Fibroblast of lung (primary cell): ENCODE data around the gene VAMP3. TPM values are rescaled to one million over a fixed set of nuclear protein-coding genes. Genes with fewer than 3 reads are reported as not detected.

Experiments
- DNase-seq, 2 donors: peaks; one replicate each; pipeline versions ENCODE4 v3.0.0 to v3.0.0-alpha.2; 2010; ENCODE audit warnings: low read depth in 2 of 2
- H2AFZ ChIP-seq: 2 replicates; pipeline ENCODE4 v1.5.1; 2012; ENCODE audit warnings: low read length, control low read depth, inconsistent platforms
- H3K27ac ChIP-seq: 2 replicates; pipeline ENCODE4 v1.5.1; 2011; ENCODE audit warnings: low read length, control low read depth; ENCODE audit not compliant: insufficient read depth
- H3K27me3 ChIP-seq: 2 replicates; pipeline ENCODE4 v1.5.1; 2011; ENCODE audit warnings: mild to moderate bottlenecking, low read length; ENCODE audit not compliant: control insufficient read depth, insufficient read depth
- H3K36me3 ChIP-seq: 2 replicates; pipeline ENCODE4 v1.5.1; 2011; ENCODE audit warnings: low read length; ENCODE audit not compliant: control insufficient read depth, insufficient read depth
- H3K4me1 ChIP-seq: 2 replicates; pipeline ENCODE4 v1.5.1; 2011; ENCODE audit warnings: low read length; ENCODE audit not compliant: control insufficient read depth, insufficient read depth; ENCODE audit errors: extremely low read depth
- H3K4me2 ChIP-seq: 2 replicates; pipeline ENCODE4 v1.5.1; 2011; ENCODE audit warnings: low read length, control low read depth; ENCODE audit not compliant: insufficient read depth; ENCODE audit errors: extremely low read depth
- H3K4me3 ChIP-seq, 4 experiments: fragments of 200-600 bp in 1 of 4; sonication (generic) in 1 of 4; replicated peaks in 1 of 4; 2 replicates each; pipeline ENCODE4 v1.5.1; 2011 to 2016; ENCODE audit warnings: low read length in 4 of 4, low read depth in 3 of 4, mild to moderate bottlenecking in 3 of 4, control low read depth in 2 of 4, inconsistent platforms in 1 of 4, mixed read lengths in 1 of 4; ENCODE audit not compliant: insufficient read depth in 1 of 4; ENCODE audit errors: control extremely low read depth in 1 of 4
- H3K79me2 ChIP-seq: 2 replicates; pipeline ENCODE4 v1.5.1; 2012; ENCODE audit warnings: mild to moderate bottlenecking, low read length, inconsistent platforms; ENCODE audit not compliant: control insufficient read depth, insufficient read depth
- H3K9ac ChIP-seq: 2 replicates; pipeline ENCODE4 v1.5.1; 2011; ENCODE audit warnings: mild to moderate bottlenecking, low read length, control low read depth; ENCODE audit not compliant: insufficient read depth
- H3K9me3 ChIP-seq: 2 replicates; pipeline ENCODE4 v1.5.1; 2012; ENCODE audit warnings: low read depth, low read length; ENCODE audit not compliant: control insufficient read depth, insufficient read depth
- H4K20me1 ChIP-seq: 2 replicates; pipeline ENCODE4 v1.5.1; 2011; ENCODE audit warnings: low read length; ENCODE audit not compliant: control insufficient read depth, insufficient read depth; ENCODE audit errors: extremely low read depth
- EZH2 ChIP-seq: IDR thresholded peaks from 2 replicates; pipeline ENCODE4 v1.5.1; 2012; ENCODE audit warnings: low read length, control low read depth, mild to moderate bottlenecking; ENCODE audit errors: missing control alignments
- polyA plus RNA-seq, 2 donors: library from polyadenylated mRNA; depleted of rRNA in 1 of 2; stranded (reverse) in 1 of 2; unstranded in 1 of 2; fragments of >200 nt; gene quantifications; 2 replicates each; pipeline ENCODE4 v1.2.1, GENCODE V29; 2011 to 2012; ENCODE audit warnings: missing spikeins in 1 of 2
- total RNA-seq: library from RNA; depleted of rRNA; stranded (reverse); fragments of >200 nt; gene quantifications from 2 replicates; pipeline ENCODE4 v1.2.1, GENCODE V29; 2014
- TF ChIP-seq, protein P1 (sequence below), 2 donors: IDR thresholded peaks in 1 of 2; conservative IDR thresholded peaks in 1 of 2; 1 replicate in 1 of 2; 2 replicates in 1 of 2; pipeline ENCODE4 v1.5.1; 2011 to 2012; ENCODE audit warnings: low read length in 2 of 2, control low read depth in 1 of 2, inconsistent platforms in 1 of 2, low read depth in 1 of 2, mild to moderate bottlenecking in 1 of 2

The VAMP3 gene
- total and polyA plus RNA-seq, 2 donors (not counting 1 experiment from before 2014, with no cell fraction given), result 106 to 257 TPM

DNA sequence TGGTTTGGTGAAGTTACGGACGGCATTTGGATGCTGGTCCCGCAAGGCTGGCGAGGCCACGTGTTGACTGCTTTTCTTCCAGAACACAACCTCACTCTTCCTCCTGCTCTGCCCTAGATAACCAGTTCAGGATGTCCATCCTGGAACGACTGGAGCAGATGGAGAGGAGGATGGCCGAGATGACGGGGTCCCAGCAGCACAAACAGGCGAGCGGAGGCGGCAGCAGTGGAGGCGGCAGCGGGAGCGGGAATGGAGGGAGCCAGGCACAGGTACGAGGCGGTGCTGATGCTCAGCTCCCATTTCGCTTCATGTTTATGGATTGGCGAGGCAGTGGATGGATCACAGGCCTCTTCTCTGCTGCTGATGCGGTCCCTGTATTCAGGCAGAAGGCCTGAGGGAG lies 38.8 kb upstream of the VAMP3 start:
- TF ChIP-seq EZH2, result no peak
- TF ChIP-seq, protein P1, sequence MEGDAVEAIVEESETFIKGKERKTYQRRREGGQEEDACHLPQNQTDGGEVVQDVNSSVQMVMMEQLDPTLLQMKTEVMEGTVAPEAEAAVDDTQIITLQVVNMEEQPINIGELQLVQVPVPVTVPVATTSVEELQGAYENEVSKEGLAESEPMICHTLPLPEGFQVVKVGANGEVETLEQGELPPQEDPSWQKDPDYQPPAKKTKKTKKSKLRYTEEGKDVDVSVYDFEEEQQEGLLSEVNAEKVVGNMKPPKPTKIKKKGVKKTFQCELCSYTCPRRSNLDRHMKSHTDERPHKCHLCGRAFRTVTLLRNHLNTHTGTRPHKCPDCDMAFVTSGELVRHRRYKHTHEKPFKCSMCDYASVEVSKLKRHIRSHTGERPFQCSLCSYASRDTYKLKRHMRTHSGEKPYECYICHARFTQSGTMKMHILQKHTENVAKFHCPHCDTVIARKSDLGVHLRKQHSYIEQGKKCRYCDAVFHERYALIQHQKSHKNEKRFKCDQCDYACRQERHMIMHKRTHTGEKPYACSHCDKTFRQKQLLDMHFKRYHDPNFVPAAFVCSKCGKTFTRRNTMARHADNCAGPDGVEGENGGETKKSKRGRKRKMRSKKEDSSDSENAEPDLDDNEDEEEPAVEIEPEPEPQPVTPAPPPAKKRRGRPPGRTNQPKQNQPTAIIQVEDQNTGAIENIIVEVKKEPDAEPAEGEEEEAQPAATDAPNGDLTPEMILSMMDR (conservative IDR thresholded peaks at IDR 0.05 in 1 of 2, IDR thresholded peaks at IDR 0.05 in 1 of 2; ENCODE audit: low read depth in 1 of 2, low read length in 2 of 2), result no peak
- H3K9me3 ChIP-seq, result no peaks in the 10 kb centered on the region
- no peak overlapping the region for H2AFZ ChIP-seq
- no peaks in the 10 kb centered on the region for H3K27me3 ChIP-seq
- no peak for DNase-seq
- H3K4me2 ChIP-seq, result no peak overlapping the region
- no peaks in the 10 kb centered on the region for H4K20me1 ChIP-seq
- H3K9ac ChIP-seq, result no peak overlapping the region
- no peaks in the 10 kb centered on the region for H3K4me1 ChIP-seq
- H3K4me3 ChIP-seq, result no peak overlapping the region
- no peaks in the 10 kb centered on the region for H3K79me2 ChIP-seq
- no peak overlapping the region for H3K27ac ChIP-seq
- H3K36me3 ChIP-seq, result no peaks in the 10 kb centered on the region

DNA sequence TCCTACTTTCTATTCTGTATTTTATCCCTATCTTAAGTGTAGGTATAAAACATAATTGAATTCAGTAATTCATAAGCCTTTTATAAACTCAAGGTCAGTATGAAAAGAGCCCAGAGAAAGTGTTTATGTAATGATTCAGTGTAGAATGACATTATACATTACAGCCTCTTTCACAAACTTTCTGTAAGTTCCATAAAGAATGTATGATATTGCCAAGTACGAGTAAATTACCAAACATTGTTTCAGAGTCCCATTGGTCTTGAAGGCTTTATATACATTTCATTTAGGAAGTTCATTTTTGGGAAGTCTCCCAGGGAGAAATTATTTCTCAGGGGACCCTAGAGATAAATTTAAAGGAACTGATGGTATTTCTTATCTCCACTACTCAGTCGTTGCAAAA lies 37.8 kb upstream of the VAMP3 start:
- Histone ChIP-seq H3K4me1 (no peaks in the 10 kb centered on the region), H3K27ac (no peak overlapping the region), H2AFZ (no peak overlapping the region), H3K79me2 (no peaks in the 10 kb centered on the region), H3K36me3 (no peaks in the 10 kb centered on the region), H4K20me1 (no peaks in the 10 kb centered on the region), H3K9ac (no peak overlapping the region), H3K4me2 (no peak overlapping the region), H3K9me3 (no peaks in the 10 kb centered on the region), H3K4me3 (no peak overlapping the region), H3K27me3 (no peaks in the 10 kb centered on the region)
- peak in 1 of 2 donors; percentile 2 for DNase-seq
- no peak for TF ChIP-seq EZH2
- TF ChIP-seq, protein P1 (conservative IDR thresholded peaks at IDR 0.05 in 1 of 2, IDR thresholded peaks at IDR 0.05 in 1 of 2; ENCODE audit: low read depth in 1 of 2, low read length in 2 of 2), result no peak

DNA sequence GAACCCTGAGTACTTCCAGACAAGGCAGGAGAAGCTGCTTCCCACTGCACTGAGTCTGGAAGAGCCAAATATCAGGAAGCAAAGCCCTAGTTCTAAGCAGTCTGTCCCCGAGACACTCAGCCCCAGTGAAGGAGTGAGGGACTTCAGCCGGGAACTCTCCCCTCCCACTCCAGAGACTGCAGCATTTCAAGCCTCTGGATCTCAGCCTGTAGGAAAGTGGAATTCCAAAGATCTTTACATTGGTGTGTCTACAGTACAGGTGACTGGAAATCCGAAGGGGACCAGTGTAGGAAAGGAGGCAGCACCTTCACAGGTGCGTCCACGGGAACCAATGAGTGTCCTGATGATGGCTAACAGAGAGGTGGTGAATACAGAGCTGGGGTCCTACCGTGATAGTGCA lies 33.1 kb upstream of the VAMP3 start:
- H3K4me2 ChIP-seq, result no peak overlapping the region
- no peak overlapping the region for H3K27ac ChIP-seq
- H3K27me3 ChIP-seq, result no peaks in the 10 kb centered on the region
- H3K9me3 ChIP-seq, result no peaks in the 10 kb centered on the region
- no peaks in the 10 kb centered on the region for H4K20me1 ChIP-seq
- DNase-seq, result no peak
- H3K4me3 ChIP-seq, result no peak overlapping the region
- no peak overlapping the region for H2AFZ ChIP-seq
- H3K4me1 ChIP-seq, result no peaks in the 10 kb centered on the region
- H3K9ac ChIP-seq, result no peak overlapping the region
- TF ChIP-seq EZH2, result no peak
- TF ChIP-seq, protein P1 (conservative IDR thresholded peaks at IDR 0.05 in 1 of 2, IDR thresholded peaks at IDR 0.05 in 1 of 2; ENCODE audit: low read depth in 1 of 2, low read length in 2 of 2), result no peak
- no peaks in the 10 kb centered on the region for H3K36me3 ChIP-seq
- no peaks in the 10 kb centered on the region for H3K79me2 ChIP-seq
